ENCODE results near the gene PALLD. TPM values are rescaled to one million over a fixed set of nuclear protein-coding genes. Genes with fewer than 3 reads are reported as not detected.

Gene PALLD
- total and polyA plus RNA-seq, 2 experiments from 2014 or later = 157 to 178 TPM

DNA sequence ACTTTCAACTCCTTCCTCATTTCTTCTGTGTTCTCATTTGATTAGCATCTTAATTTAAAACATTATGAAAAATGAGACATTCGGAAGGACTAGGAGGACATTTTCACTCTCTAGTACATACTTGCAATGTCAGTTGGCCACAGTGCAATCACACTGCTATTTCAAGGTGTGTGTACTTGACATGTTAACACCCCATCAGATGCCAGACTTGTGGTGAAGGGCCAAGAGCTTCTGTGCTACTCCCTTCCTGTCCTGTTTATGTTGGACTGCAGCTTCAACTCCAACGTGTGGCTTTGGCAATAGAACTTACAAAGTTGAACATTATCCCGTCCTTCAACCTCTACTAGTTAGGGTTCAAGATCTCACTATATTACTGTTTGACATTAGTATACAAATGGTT is 221.0 kb downstream of the PALLD start:
- Histone ChIP-seq H3K4me3 (no peak overlapping the region), H3K4me1 (ENCODE audit: low read depth) (peaks cover 24% of the 10 kb centered on the region), H3K36me3 (peaks cover 5% of the 10 kb centered on the region), H3K9me3 (ENCODE audit: low read depth) (no peaks in the 10 kb centered on the region), H3K27me3 (no peaks in the 10 kb centered on the region), H3K27ac (peak overlapping the region; percentile 44)
- no peak for TF ChIP-seq CTCF (IDR thresholded peaks at IDR 0.05; ENCODE audit: low read depth, low read length)
- peak; percentile 66 to 67 for DNase-seq (ENCODE audit: low read depth in 1 of 2, low spot score in 1 of 2)

DNA sequence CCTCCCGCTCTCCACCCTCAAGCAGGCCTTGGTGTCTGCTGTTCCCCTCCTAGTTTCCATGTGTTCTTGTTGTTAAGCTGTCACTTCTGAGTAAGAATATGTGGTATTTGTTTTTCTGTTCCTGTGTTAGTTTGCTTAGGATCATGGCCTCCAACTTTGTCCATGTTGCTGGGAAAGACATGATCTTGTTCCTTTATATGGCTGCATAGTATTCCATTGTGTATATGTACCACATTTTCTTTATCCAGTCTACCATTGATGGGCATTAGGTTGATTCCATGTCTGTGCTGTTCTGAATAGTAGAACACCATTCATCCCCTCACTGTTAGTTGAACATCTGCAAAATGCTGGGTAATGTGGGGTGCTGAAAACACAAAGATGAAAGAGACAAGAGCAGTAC is 222.9 kb downstream of the PALLD start:
- Histone ChIP-seq H3K4me3 (no peak overlapping the region), H3K27me3 (no peaks in the 10 kb centered on the region), H3K27ac (no peak overlapping the region), H3K36me3 (no peaks in the 10 kb centered on the region), H3K9me3 (ENCODE audit: low read depth) (no peaks in the 10 kb centered on the region), H3K4me1 (ENCODE audit: low read depth) (peaks cover 16% of the 10 kb centered on the region)
- no peak for TF ChIP-seq CTCF (IDR thresholded peaks at IDR 0.05; ENCODE audit: low read depth, low read length)
- DNase-seq (ENCODE audit: low read depth in 1 of 2, low spot score in 1 of 2) = no peak

GRCh38 chr4:168720396-168720900 is 223.6 kb downstream of the PALLD start:
- no peak overlapping the region for H3K27ac ChIP-seq
- no peaks in the 10 kb centered on the region for H3K36me3 ChIP-seq
- no peaks in the 10 kb centered on the region for H3K9me3 ChIP-seq (ENCODE audit: low read depth)
- TF ChIP-seq CTCF (IDR thresholded peaks at IDR 0.05; ENCODE audit: low read depth, low read length) = no peak
- DNase-seq (ENCODE audit: low read depth in 1 of 2, low spot score in 1 of 2) = no peak
- H3K4me3 ChIP-seq = no peak overlapping the region
- H3K4me1 ChIP-seq (ENCODE audit: low read depth) = peaks cover 16% of the 10 kb centered on the region
- no peaks in the 10 kb centered on the region for H3K27me3 ChIP-seq

DNA sequence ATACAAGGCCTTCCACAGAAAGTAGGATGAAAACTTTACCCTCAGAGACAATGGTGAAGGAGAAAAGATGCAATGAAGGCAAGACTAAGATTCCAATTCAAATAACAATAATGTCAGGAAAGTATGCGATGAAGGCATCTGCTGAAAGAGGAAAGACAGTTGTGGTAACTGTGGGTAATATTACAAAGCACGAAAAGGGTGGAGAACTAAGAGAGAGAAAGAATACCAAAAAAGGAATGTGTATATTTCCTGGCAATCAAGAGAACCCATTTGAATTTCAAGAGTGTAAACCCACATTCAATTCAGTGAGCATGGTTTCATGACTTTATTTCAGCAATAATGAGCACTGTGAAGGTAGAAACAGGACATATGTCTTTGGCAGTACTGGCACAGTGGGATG is 225.5 kb downstream of the PALLD start:
- Histone ChIP-seq H3K9me3 (ENCODE audit: low read depth) (no peaks in the 10 kb centered on the region), H3K4me1 (ENCODE audit: low read depth) (peaks cover 16% of the 10 kb centered on the region), H3K4me3 (no peak overlapping the region), H3K36me3 (peaks cover 3% of the 10 kb centered on the region), H3K27me3 (no peaks in the 10 kb centered on the region), H3K27ac (no peak overlapping the region)
- TF ChIP-seq CTCF (IDR thresholded peaks at IDR 0.05; ENCODE audit: low read depth, low read length) = no peak
- DNase-seq (ENCODE audit: low read depth in 1 of 2, low spot score in 1 of 2) = no peak

- Histone ChIP-seq H3K4me3 (no peak overlapping the region), H3K4me1 (ENCODE audit: low read depth) (peaks cover 9% of the 10 kb centered on the region), H3K9me3 (ENCODE audit: low read depth) (no peaks in the 10 kb centered on the region), H3K27ac (no peak overlapping the region), H3K36me3 (peaks cover 3% of the 10 kb centered on the region), H3K27me3 (no peaks in the 10 kb centered on the region)
- peak in 1 of 2 donors; percentile 69 for DNase-seq (ENCODE audit: low read depth in 1 of 2, low spot score in 1 of 2)
- no peak for TF ChIP-seq CTCF (IDR thresholded peaks at IDR 0.05; ENCODE audit: low read depth, low read length)
Measured at GRCh38 chr4:168723020-168723419, 226.2 kb downstream of the PALLD start.

GRCh38 chr4:168723569-168723968 is 226.7 kb downstream of the PALLD start:
- no peak overlapping the region for H3K4me3 ChIP-seq
- peaks cover 4% of the 10 kb centered on the region for H3K4me1 ChIP-seq (ENCODE audit: low read depth)
- no peak for TF ChIP-seq CTCF (IDR thresholded peaks at IDR 0.05; ENCODE audit: low read depth, low read length)
- no peaks in the 10 kb centered on the region for H3K9me3 ChIP-seq (ENCODE audit: low read depth)
- H3K27me3 ChIP-seq = no peaks in the 10 kb centered on the region
- peaks cover 3% of the 10 kb centered on the region for H3K36me3 ChIP-seq
- DNase-seq (ENCODE audit: low read depth in 1 of 2, low spot score in 1 of 2) = no peak
- H3K27ac ChIP-seq = no peak overlapping the region

Measured in cardiac muscle cell (in vitro differentiated cells and primary cell).